Endothelial cell (in vitro differentiated cells): ENCODE measurements around the gene TPP1. TPM values are rescaled to one million over a fixed set of nuclear protein-coding genes. Genes with fewer than 3 reads are reported as not detected.

Experiments used
- DNase-seq: peaks from one replicate; pipeline ENCODE4 v3.0.0; 2021; ENCODE audit warnings: low spot score
- H3K27ac Mint-ChIP-seq: one replicate; pipeline ENCODE4 v1.8.0; 2021; ENCODE audit warnings: mixed read lengths, inconsistent platforms; ENCODE audit not compliant: unreplicated experiment
- H3K27me3 Mint-ChIP-seq: one replicate; pipeline ENCODE4 v1.8.0; 2021; ENCODE audit warnings: mild to moderate bottlenecking, moderate library complexity, mixed read lengths, inconsistent platforms; ENCODE audit not compliant: unreplicated experiment
- H3K36me3 Mint-ChIP-seq: one replicate; pipeline ENCODE4 v1.8.0; 2021; ENCODE audit warnings: mild to moderate bottlenecking, low read depth, mixed read lengths, inconsistent platforms; ENCODE audit not compliant: unreplicated experiment
- H3K4me1 Mint-ChIP-seq: one replicate; pipeline ENCODE4 v1.8.0; 2021; ENCODE audit warnings: mild to moderate bottlenecking, mixed read lengths, inconsistent platforms; ENCODE audit not compliant: unreplicated experiment
- H3K4me3 Mint-ChIP-seq: one replicate; pipeline ENCODE4 v1.8.0; 2021; ENCODE audit warnings: mild to moderate bottlenecking, mixed read lengths, inconsistent platforms; ENCODE audit not compliant: unreplicated experiment
- H3K9me3 Mint-ChIP-seq: one replicate; pipeline ENCODE4 v1.8.0; 2021; ENCODE audit warnings: mixed read lengths, inconsistent platforms; ENCODE audit not compliant: unreplicated experiment
- CTCF ChIP-seq: fragments of 200-600 bp; sonication (generic); IDR thresholded peaks from one replicate; pipeline ENCODE4 v1.5.0; 2021; ENCODE audit warnings: antibody characterized with exemption; ENCODE audit not compliant: unreplicated experiment
- total RNA-seq: library from RNA; stranded (reverse); fragmentation: NEBNext Ultra II Directional; extraction: Animal tissue kit (Norgen Biotek cat#: 25700); gene quantifications from one replicate; pipeline ENCODE4 v1.2.1, GENCODE V29; 2021; ENCODE audit not compliant: unreplicated experiment

TPP1 gene
- total RNA-seq, 1 donor from 2014 or later, result 52.9 TPM

- no peaks in the 10 kb centered on the region for H3K4me1 Mint-ChIP-seq
- H3K27me3 Mint-ChIP-seq, result no peaks in the 10 kb centered on the region
- no peak for DNase-seq
- peaks cover 19% of the 10 kb centered on the region for H3K36me3 Mint-ChIP-seq
- no peak overlapping the region for H3K27ac Mint-ChIP-seq
- TF ChIP-seq CTCF, result no peak
- H3K9me3 Mint-ChIP-seq, result no peaks in the 10 kb centered on the region
- H3K4me3 Mint-ChIP-seq, result no peak overlapping the region
Observed at GRCh38 chr11:6586434-6587359, 32.5 kb downstream of the TPP1 start.

GRCh38 chr11:6584528-6584927, 34.7 kb downstream of the TPP1 start:
- no peak for DNase-seq
- H3K36me3 Mint-ChIP-seq, result peaks cover 18% of the 10 kb centered on the region
- TF ChIP-seq CTCF, result no peak
- no peaks in the 10 kb centered on the region for H3K4me1 Mint-ChIP-seq
- H3K27me3 Mint-ChIP-seq, result no peaks in the 10 kb centered on the region
- H3K27ac Mint-ChIP-seq, result no peak overlapping the region
- no peak overlapping the region for H3K4me3 Mint-ChIP-seq
- H3K9me3 Mint-ChIP-seq, result no peaks in the 10 kb centered on the region

GRCh38 chr11:6583584-6583983, 35.6 kb downstream of the TPP1 start:
- Mint-ChIP-seq H3K27me3 (no peaks in the 10 kb centered on the region), H3K9me3 (no peaks in the 10 kb centered on the region), H3K4me1 (no peaks in the 10 kb centered on the region), H3K36me3 (peaks cover 18% of the 10 kb centered on the region), H3K4me3 (no peak overlapping the region), H3K27ac (no peak overlapping the region)
- DNase-seq, result no peak
- TF ChIP-seq CTCF, result no peak

- no peak for TF ChIP-seq CTCF
- Mint-ChIP-seq H3K36me3 (peaks cover 14% of the 10 kb centered on the region), H3K27me3 (no peaks in the 10 kb centered on the region), H3K27ac (no peak overlapping the region), H3K4me3 (no peak overlapping the region), H3K4me1 (peaks cover 17% of the 10 kb centered on the region), H3K9me3 (no peaks in the 10 kb centered on the region)
- DNase-seq, result no peak
Observed at GRCh38 chr11:6579681-6580080, 39.5 kb downstream of the TPP1 start.

- no peak for DNase-seq
- TF ChIP-seq CTCF, result no peak
- H3K27ac Mint-ChIP-seq, result no peak overlapping the region
- no peak overlapping the region for H3K4me3 Mint-ChIP-seq
- no peaks in the 10 kb centered on the region for H3K27me3 Mint-ChIP-seq
- peaks cover 17% of the 10 kb centered on the region for H3K4me1 Mint-ChIP-seq
- H3K36me3 Mint-ChIP-seq, result peaks cover 4% of the 10 kb centered on the region
- H3K9me3 Mint-ChIP-seq, result no peaks in the 10 kb centered on the region
Observed at GRCh38 chr11:6578134-6578533, 41.1 kb downstream of the TPP1 start.
